Measurements from ENCODE around the gene TRPV6.

TRPV6 gene

GRCh38 chr7:142885311-142886230 is at the start of gene TRPV6:
TRPV6 (minus strand) TSS chr7:142885745.
- no peak for DNase-seq (ENCODE audit: low spot score)

- DNase-seq (ENCODE audit: low spot score): no peak
Observed at GRCh38 chr7:142934056-142934455, 48.5 kb upstream of the TRPV6 start.

- no peak for DNase-seq (ENCODE audit: low spot score)
Observed at GRCh38 chr7:142933624-142934023, 48.1 kb upstream of the TRPV6 start, which contains the start of gene TRPV5. TRPV5 (minus strand) TSS chr7:142933746; CDS start chr7:142933459, 287 bp downstream.

GRCh38 chr7:142933092-142933475 is 47.5 kb upstream of the TRPV6 start:
- no peak for DNase-seq (ENCODE audit: low spot score)

- DNase-seq (ENCODE audit: low spot score): no peak
Observed at GRCh38 chr7:142932386-142933091, 47.0 kb upstream of the TRPV6 start.

- DNase-seq (ENCODE audit: low spot score): no peak
Observed at GRCh38 chr7:142930126-142930730, 44.7 kb upstream of the TRPV6 start.

GRCh38 chr7:142927949-142928348 is 42.4 kb upstream of the TRPV6 start:
- no peak for DNase-seq (ENCODE audit: low spot score)

- DNase-seq (ENCODE audit: low spot score): peak; percentile 55
Observed at GRCh38 chr7:142927085-142927745, 41.7 kb upstream of the TRPV6 start.

GRCh38 chr7:142925413-142925812 is 39.9 kb upstream of the TRPV6 start:
- peak; percentile 34 for DNase-seq (ENCODE audit: low spot score)

- no peak for DNase-seq (ENCODE audit: low spot score)
Observed at GRCh38 chr7:142923391-142923790, 37.8 kb upstream of the TRPV6 start.

GRCh38 chr7:142919656-142920055 is 34.1 kb upstream of the TRPV6 start:
- DNase-seq (ENCODE audit: low spot score): no peak

- no peak for DNase-seq (ENCODE audit: low spot score)
Observed at GRCh38 chr7:142918901-142919300, 33.4 kb upstream of the TRPV6 start.

GRCh38 chr7:142917447-142917846 is 31.9 kb upstream of the TRPV6 start:
- no peak for DNase-seq (ENCODE audit: low spot score)

GRCh38 chr7:142916508-142916907 is 31.0 kb upstream of the TRPV6 start:
- no peak for DNase-seq (ENCODE audit: low spot score)

GRCh38 chr7:142915315-142915714 is 29.8 kb upstream of the TRPV6 start:
- DNase-seq (ENCODE audit: low spot score): no peak

GRCh38 chr7:142914121-142914520 is 28.6 kb upstream of the TRPV6 start:
- no peak for DNase-seq (ENCODE audit: low spot score)

- no peak for DNase-seq (ENCODE audit: low spot score)
Observed at GRCh38 chr7:142913566-142913965, 28.0 kb upstream of the TRPV6 start.

- DNase-seq (ENCODE audit: low spot score): no peak
Observed at GRCh38 chr7:142913051-142913450, 27.5 kb upstream of the TRPV6 start.

GRCh38 chr7:142910481-142910880 is 24.9 kb upstream of the TRPV6 start:
- DNase-seq (ENCODE audit: low spot score): no peak

GRCh38 chr7:142910031-142910433 is 24.5 kb upstream of the TRPV6 start:
- DNase-seq (ENCODE audit: low spot score): no peak

- peak; percentile 54 for DNase-seq (ENCODE audit: low spot score)
Observed at GRCh38 chr7:142908921-142909890, 23.7 kb upstream of the TRPV6 start.
